ENCODE results near the gene FLG. TPM values are rescaled to one million over a fixed set of nuclear protein-coding genes. Genes with fewer than 3 reads are reported as not detected.

The FLG gene
- total RNA-seq = not detected

DNA sequence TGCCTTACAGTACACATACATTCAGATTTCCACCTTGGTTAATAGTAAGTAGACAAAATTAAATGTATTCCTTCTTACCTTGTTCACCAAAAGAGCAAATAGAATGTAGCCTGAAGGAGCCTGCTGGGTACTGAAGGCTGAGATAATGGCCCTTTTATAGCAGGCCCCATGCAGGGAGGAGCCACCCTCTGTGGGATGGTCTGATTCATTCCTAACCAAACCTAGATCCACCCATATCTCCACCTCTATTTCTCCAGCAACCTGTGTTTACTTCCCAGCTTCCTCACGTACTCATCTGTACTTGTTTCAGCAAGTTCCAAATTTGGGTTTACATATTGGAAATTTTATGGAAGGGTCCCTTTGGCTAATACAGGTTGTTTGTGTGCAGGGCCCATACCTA, at the start of gene FLG:
Gene FLG (minus strand): TSS at position 129 of the 400 bp plus-strand sequence. CDS start 9,783 bp downstream, outside the sequence.

DNA sequence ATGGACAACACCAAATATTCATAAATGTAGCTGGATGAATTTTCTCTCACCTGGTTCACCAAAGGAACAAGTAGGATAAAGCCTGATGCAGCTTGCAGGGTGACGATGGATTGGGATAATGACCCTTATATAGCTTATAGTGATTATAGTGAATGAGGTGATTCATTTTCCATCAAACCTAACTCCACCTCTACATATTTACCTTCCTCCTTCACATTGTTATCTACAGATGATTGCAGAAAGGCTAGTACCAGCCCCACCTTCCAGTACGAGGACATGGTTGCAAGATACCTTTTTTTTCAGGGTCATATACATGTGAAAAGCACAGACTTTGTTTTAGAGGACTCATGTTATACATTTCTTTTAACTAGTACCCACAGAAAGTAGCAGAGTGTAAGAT, 34.9 kb upstream of the FLG start, which contains the start of gene FLG2:
Gene FLG2 (minus strand): TSS at position 101 of the 400 bp plus-strand sequence. CDS start 1,122 bp downstream, outside the sequence.

Other genes starting within 250 kb of the FLG start
- not detected for gene TCHHL1, start 236.2 kb downstream of the FLG start, total RNA-seq
- gene TCHH, start 209.8 kb downstream of the FLG start, total RNA-seq = under 1 TPM in 1 of 2 experiments, not detected in 1; 0.02 TPM
- gene RPTN, start 166.0 kb downstream of the FLG start, total RNA-seq = not detected
- not detected for gene HRNR, start 101.0 kb downstream of the FLG start, total RNA-seq
- not detected for gene FLG2, start 34.8 kb upstream of the FLG start, total RNA-seq
- gene CRNN, start 89.0 kb upstream of the FLG start, total RNA-seq = not detected
- not detected for gene LCE5A, start 185.6 kb upstream of the FLG start, total RNA-seq
- gene CRCT1, start 189.2 kb upstream of the FLG start, total RNA-seq = not detected
- gene LCE3E, start 241.5 kb upstream of the FLG start, total RNA-seq = not detected